ENCODE measurements around the gene BPTF. TPM values are rescaled to one million over a fixed set of nuclear protein-coding genes. Genes with fewer than 3 reads are reported as not detected.
"Not testable (repeated sequence)": the region's sequence is repeated elsewhere in the genome, so short reads cannot be mapped to it uniquely, and the experiment has no call there.

Gene BPTF
- total RNA-seq, 1 experiment from 2014 or later, result 23.8 TPM

GRCh38 chr17:67879662-67880061 lies 54.4 kb downstream of the BPTF start:
- DNase-seq (ENCODE audit: low read depth), result no peak

GRCh38 chr17:67881083-67881482 lies 55.8 kb downstream of the BPTF start:
- no peak for DNase-seq (ENCODE audit: low read depth)

GRCh38 chr17:67884741-67885140 lies 59.4 kb downstream of the BPTF start:
- no peak for DNase-seq (ENCODE audit: low read depth)

- DNase-seq (ENCODE audit: low read depth), result peak; percentile 9
Measured at GRCh38 chr17:67891481-67892119, 66.3 kb downstream of the BPTF start.

GRCh38 chr17:67902511-67903231 lies 77.4 kb downstream of the BPTF start:
- peak; percentile 50 for DNase-seq (ENCODE audit: low read depth)

- not testable (repeated sequence) for DNase-seq (ENCODE audit: low read depth)
Measured at GRCh38 chr17:67905298-67905697, 80.0 kb downstream of the BPTF start.

- DNase-seq (ENCODE audit: low read depth), result not testable (repeated sequence)
Measured at GRCh38 chr17:67910117-67910803, 85.0 kb downstream of the BPTF start.

- no peak for DNase-seq (ENCODE audit: low read depth)
Measured at GRCh38 chr17:67911059-67911782, 85.9 kb downstream of the BPTF start.

GRCh38 chr17:67912088-67912487 lies 86.8 kb downstream of the BPTF start:
- DNase-seq (ENCODE audit: low read depth), result no peak

- DNase-seq (ENCODE audit: low read depth), result no peak
Measured at GRCh38 chr17:67912656-67913055, 87.4 kb downstream of the BPTF start.

- no peak for DNase-seq (ENCODE audit: low read depth)
Measured at GRCh38 chr17:67920212-67920611, 94.9 kb downstream of the BPTF start.

GRCh38 chr17:67922503-67922902 lies 97.2 kb downstream of the BPTF start:
- DNase-seq (ENCODE audit: low read depth), result no peak

- DNase-seq (ENCODE audit: low read depth), result not testable (repeated sequence)
Measured at GRCh38 chr17:67928842-67929241, 103.5 kb downstream of the BPTF start.

GRCh38 chr17:67931227-67931626 lies 105.9 kb downstream of the BPTF start:
- DNase-seq (ENCODE audit: low read depth), result no peak

- peak; percentile 0 for DNase-seq (ENCODE audit: low read depth)
Measured at GRCh38 chr17:67942810-67943209, 117.5 kb downstream of the BPTF start.

GRCh38 chr17:67944035-67944434 lies 118.7 kb downstream of the BPTF start:
- DNase-seq (ENCODE audit: low read depth), result no peak

GRCh38 chr17:67946513-67946912 lies 121.2 kb downstream of the BPTF start:
- no peak for DNase-seq (ENCODE audit: low read depth)

GRCh38 chr17:67947325-67947813 lies 122.1 kb downstream of the BPTF start:
- DNase-seq (ENCODE audit: low read depth), result no peak

GRCh38 chr17:67950945-67951344 lies 125.6 kb downstream of the BPTF start:
- no peak for DNase-seq (ENCODE audit: low read depth)

GRCh38 chr17:67959510-67959909 lies 134.2 kb downstream of the BPTF start:
- no peak for DNase-seq (ENCODE audit: low read depth)

- DNase-seq (ENCODE audit: low read depth), result not testable (repeated sequence)
Measured at GRCh38 chr17:67960276-67960675, 135.0 kb downstream of the BPTF start.

GRCh38 chr17:67962156-67962555 lies 136.9 kb downstream of the BPTF start:
- DNase-seq (ENCODE audit: low read depth), result not testable (repeated sequence)

Measured in RPMI7951 (cell line).